B cell (primary cell): ENCODE data around the gene MYL5. TPM values are rescaled to one million over a fixed set of nuclear protein-coding genes. Genes with fewer than 3 reads are reported as not detected.

Experiments used
- ATAC-seq: fragments of 200-7000 bp; cut with Tn5 transposase; one replicate; pipeline ENCODE4 v1.10.0; 2021; ENCODE audit warnings: low read depth, mild to moderate bottlenecking, moderate number of reproducible peaks, moderate library complexity
- CTCF ChIA-PET: fragments of 350-600 bp; sonication (Branson Sonifier 250); formaldehyde crosslinking; loops from one replicate; lab custom pipeline; 2021; ENCODE audit warnings: antibody characterized with exemption, inconsistent platforms; lab: Charles Lee
- POLR2A ChIA-PET: fragments of 350-600 bp; sonication (Branson Sonifier 250); formaldehyde crosslinking; loops from one replicate; lab custom pipeline; 2021; ENCODE audit warnings: antibody characterized with exemption; lab: Charles Lee
- DNase-seq: peaks from one replicate; pipeline ENCODE4 v3.0.0; 2013
- H2AFZ ChIP-seq: 2 replicates; pipeline ENCODE4 v1.6.1; 2012; ENCODE audit warnings: mild to moderate bottlenecking, low read depth, low read length; ENCODE audit not compliant: insufficient read depth, poor library complexity, severe bottlenecking
- H3K27ac ChIP-seq, 2 donors: 1 replicate in 1 of 2; 2 replicates in 1 of 2; pipeline ENCODE4 v1.5.1; 2012 to 2013; ENCODE audit warnings: low read length in 2 of 2, mild to moderate bottlenecking in 2 of 2, moderate library complexity in 1 of 2
- H3K27me3 ChIP-seq, 4 experiments: fragments of 200-600 bp in 1 of 4; sonication (generic) in 1 of 4; replicated peaks in 1 of 4; 1 replicate in 2 of 4; 2 replicates in 2 of 4; pipeline versions ENCODE4 v1.6.1 to v1.7.0; 2013 to 2016; ENCODE audit warnings: low read length in 3 of 4, mild to moderate bottlenecking in 2 of 4, mixed read lengths in 1 of 4, moderate library complexity in 1 of 4; ENCODE audit not compliant: insufficient read depth in 4 of 4, control insufficient read depth in 3 of 4; ENCODE audit errors: control extremely low read depth in 1 of 4
- H3K36me3 ChIP-seq, 2 experiments: replicated peaks in 1 of 2; 1 replicate in 1 of 2; 2 replicates in 1 of 2; pipeline versions ENCODE4 v1.6.1 to v1.7.1; 2013; ENCODE audit warnings: low read length in 1 of 2; ENCODE audit not compliant: insufficient read depth in 2 of 2, control insufficient read depth in 1 of 2; ENCODE audit errors: control extremely low read depth in 1 of 2, extremely low read depth in 1 of 2
- H3K4me1 ChIP-seq, 2 donors: fragments of 200-600 bp in 1 of 2; sonication (generic) in 1 of 2; 1 replicate in 1 of 2; 2 replicates in 1 of 2; pipeline versions ENCODE4 v1.5.1 to v1.6.1; 2013 to 2017; ENCODE audit warnings: low read length in 2 of 2; ENCODE audit not compliant: control insufficient read depth in 2 of 2, insufficient read depth in 2 of 2
- H3K4me2 ChIP-seq: replicated peaks from 2 replicates; pipeline ENCODE3; 2012; ENCODE audit warnings: mild to moderate bottlenecking, low read depth, low read length; ENCODE audit not compliant: poor library complexity, severe bottlenecking
- H3K4me3 ChIP-seq, 5 experiments: fragments of 200-600 bp in 1 of 5; sonication (generic) in 1 of 5; 1 replicate in 3 of 5; 2 replicates in 2 of 5; pipeline versions ENCODE4 v1.5.1 to v1.7.0; 2011 to 2016; ENCODE audit warnings: low read length in 4 of 5, mild to moderate bottlenecking in 4 of 5, low read depth in 2 of 5, control low read depth in 1 of 5, moderate library complexity in 1 of 5; ENCODE audit not compliant: insufficient read depth in 1 of 5; ENCODE audit errors: control extremely low read depth in 1 of 5, extremely low read depth in 1 of 5
- H3K79me2 ChIP-seq: fragments of 200-600 bp; sonication (generic); one replicate; pipeline ENCODE4 v1.6.0; 2016; ENCODE audit warnings: low read length; ENCODE audit not compliant: control insufficient read depth, insufficient read depth
- H3K9ac ChIP-seq: fragments of 200-600 bp; sonication (generic); 2 replicates; pipeline ENCODE4 v1.6.1; 2017; ENCODE audit warnings: mild to moderate bottlenecking, low read length, moderate library complexity
- H3K9me3 ChIP-seq, 3 donors: one replicate each; pipeline versions ENCODE4 v1.6.1 to v1.7.1; 2013; ENCODE audit warnings: low read length in 2 of 3; ENCODE audit not compliant: control insufficient read depth in 2 of 3, insufficient read depth in 1 of 3; ENCODE audit errors: control extremely low read depth in 1 of 3
- H4K20me1 ChIP-seq: 2 replicates; pipeline ENCODE4 v1.6.0; 2012; ENCODE audit warnings: mild to moderate bottlenecking, low read length; ENCODE audit not compliant: insufficient read depth, control insufficient read depth, poor library complexity, severe bottlenecking
- H3K27ac Mint-ChIP-seq: one replicate; pipeline ENCODE4 v1.8.0; 2021; ENCODE audit warnings: mixed read lengths
- H3K27me3 Mint-ChIP-seq: one replicate; pipeline ENCODE4 v1.8.0; 2021; ENCODE audit warnings: mixed read lengths
- H3K4me1 Mint-ChIP-seq: one replicate; pipeline ENCODE4 v1.8.0; 2021; ENCODE audit warnings: mixed read lengths
- H3K4me3 Mint-ChIP-seq: one replicate; pipeline ENCODE4 v1.8.0; 2021; ENCODE audit warnings: mixed read lengths
- H3K9me3 Mint-ChIP-seq: one replicate; pipeline ENCODE4 v1.8.0; 2022; ENCODE audit warnings: mixed read lengths; ENCODE audit not compliant: insufficient read depth
- CTCF ChIP-seq: fragments of 200-600 bp; IDR thresholded peaks from one replicate; pipeline ENCODE4 v1.8.0; 2022; ENCODE audit warnings: antibody characterized with exemption, mild to moderate bottlenecking
- EZH2 ChIP-seq: IDR thresholded peaks from 2 replicates; pipeline ENCODE4 v1.6.1; 2012; ENCODE audit warnings: borderline replicate concordance, low read depth, mild to moderate bottlenecking, moderate library complexity, low read length; ENCODE audit not compliant: insufficient read depth, poor library complexity, severe bottlenecking
- whole genome bisulfite sequencing: methylation state at CpG from one replicate; pipeline ENCODE4 v1.1.5; 2013; ENCODE audit warnings: missing lambda C conversion rate; ENCODE audit not compliant: insufficient coverage; 5-methylcytosine and 5-hydroxymethylcytosine counted together
- intact Hi-C: fragments of 100-400 bp; cut with micrococcal nuclease; formaldehyde crosslinking; loops from one replicate; pipeline ENCODE4 v1.10.0; 2022
- polyA plus RNA-seq: library from polyadenylated mRNA; depleted of rRNA; stranded (reverse); fragments of >200 nt; gene quantifications from 2 replicates; pipeline ENCODE4 v1.2.3, GENCODE V29; 2012
- total RNA-seq, 2 donors: library from RNA; stranded (reverse); fragments of 120-200 nt in 1 of 2; gene quantifications; 1 replicate in 1 of 2; 2 replicates in 1 of 2; pipeline versions ENCODE4 v1.2.3 to v1.2.4, GENCODE V29; 2013 to 2022

Gene MYL5
- total and polyA plus RNA-seq, 2 donors (not counting 1 experiment from before 2014, with no cell fraction given) = 16.9 to 38.3 TPM

GRCh38 chr4:678331-679103, 4.2 kb downstream of the MYL5 start:
- peaks cover 16% of the 10 kb centered on the region for H3K79me2 ChIP-seq
- Mint-ChIP-seq H3K9me3 (no peaks in the 10 kb centered on the region), H3K27me3 (no peaks in the 10 kb centered on the region), H3K4me1 (peaks cover 36% of the 10 kb centered on the region), H3K27ac (no peak overlapping the region), H3K4me3 (no peak overlapping the region)
- no peak overlapping the region for H3K27ac ChIP-seq
- ChIA-PET POLR2A (no interaction called here), CTCF (interaction anchor here (1.1 kb wide), 1 partner anchor 21 kb away, joined by 5 read pairs; no protein-coding TSS in a partner anchor)
- peaks cover 1% of the 10 kb centered on the region for H4K20me1 ChIP-seq
- peaks cover 34 to 46% of the 10 kb centered on the region in 2 donors for H3K4me1 ChIP-seq
- H2AFZ ChIP-seq = no peak overlapping the region
- peaks cover 0 to 2% (median 0%) of the 10 kb centered on the region in 4 experiments for H3K27me3 ChIP-seq
- peaks cover 0 to 10% (median 0%) of the 10 kb centered on the region in 3 donors for H3K9me3 ChIP-seq
- no peak overlapping the region for H3K9ac ChIP-seq
- 89% methylated on average over 13 of the region's 14 CpGs for WGBS
- DNase-seq = no peak
- intact Hi-C loops = loop anchor here (10.0 kb wide), 1 partner anchor 606 kb away; the partner anchor contains the start of gene MAEA
- no peak for ATAC-seq
- H3K4me3 ChIP-seq = no peak overlapping the region
- TF ChIP-seq CTCF (no peak), EZH2 (no peak)
- no peaks in the 10 kb centered on the region for H3K36me3 ChIP-seq
- no peak overlapping the region for H3K4me2 ChIP-seq

- Histone ChIP-seq H3K4me1 (peaks cover 32 to 48% of the 10 kb centered on the region in 2 donors), H3K9ac (no peak overlapping the region), H3K79me2 (peaks cover 12% of the 10 kb centered on the region), H3K4me2 (no peak overlapping the region), H3K36me3 (no peaks in the 10 kb centered on the region), H3K9me3 (peaks cover 0 to 10% (median 0%) of the 10 kb centered on the region in 3 donors), H3K27me3 (peaks cover 0 to 2% (median 0%) of the 10 kb centered on the region in 4 experiments), H4K20me1 (no peaks in the 10 kb centered on the region), H3K27ac (no peak overlapping the region), H2AFZ (no peak overlapping the region), H3K4me3 (no peak overlapping the region)
- ChIA-PET CTCF (no interaction called here), POLR2A (no interaction called here)
- intact Hi-C loops = loop anchor here (10.0 kb wide), 1 partner anchor 606 kb away; the partner anchor contains the start of gene MAEA
- no peak for ATAC-seq
- Mint-ChIP-seq H3K9me3 (no peaks in the 10 kb centered on the region), H3K4me1 (peaks cover 35% of the 10 kb centered on the region), H3K27ac (no peak overlapping the region), H3K4me3 (no peak overlapping the region), H3K27me3 (no peaks in the 10 kb centered on the region)
- 88% methylated on average over 13 of the region's 13 CpGs for WGBS
- TF ChIP-seq CTCF = no peak
- TF ChIP-seq EZH2 = no peak
- DNase-seq = no peak
Observed at GRCh38 chr4:679104-679481, 4.8 kb downstream of the MYL5 start.
